GM12872 (cell line): ENCODE results near the gene OPRM1.

Experiments
- TF ChIP-seq, protein P1 (sequence below): IDR thresholded peaks from 3 replicates; pipeline ENCODE4 v1.5.1; 2011; ENCODE audit warnings: low read depth, mild to moderate bottlenecking, low read length, moderate library complexity; ENCODE audit not compliant: insufficient read depth

The OPRM1 gene

DNA sequence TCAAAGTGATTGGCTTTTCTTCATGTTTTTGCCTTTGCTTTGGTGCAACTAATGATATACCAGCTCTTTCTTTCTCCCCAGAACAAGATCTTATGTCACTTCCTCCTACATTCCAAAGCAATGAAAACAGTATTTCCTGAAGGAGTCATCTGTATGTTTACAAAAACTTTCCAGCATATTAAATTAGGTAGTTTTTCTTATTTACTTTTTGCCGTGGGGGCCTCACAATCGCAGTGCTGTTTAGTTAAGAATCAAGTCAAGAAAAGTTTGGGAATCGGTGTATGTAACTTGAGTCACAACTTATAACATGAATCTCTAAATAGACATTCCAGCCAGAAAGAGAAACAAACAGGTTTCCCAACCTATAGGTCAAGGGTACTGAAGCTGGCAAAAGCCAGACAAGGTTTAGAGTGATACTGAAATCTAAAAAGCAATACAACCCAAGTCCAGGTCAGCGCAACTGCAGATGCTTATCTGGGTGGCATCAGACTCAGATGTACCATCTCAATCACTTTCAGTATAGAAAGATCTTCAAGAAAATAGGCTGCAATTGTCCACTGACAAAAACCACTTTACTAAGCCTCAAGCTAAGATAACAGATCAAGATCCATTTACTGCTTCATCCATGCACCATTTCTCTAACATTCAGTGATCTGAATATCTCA, 253.9 kb downstream of the OPRM1 start:
- TF ChIP-seq, protein P1, sequence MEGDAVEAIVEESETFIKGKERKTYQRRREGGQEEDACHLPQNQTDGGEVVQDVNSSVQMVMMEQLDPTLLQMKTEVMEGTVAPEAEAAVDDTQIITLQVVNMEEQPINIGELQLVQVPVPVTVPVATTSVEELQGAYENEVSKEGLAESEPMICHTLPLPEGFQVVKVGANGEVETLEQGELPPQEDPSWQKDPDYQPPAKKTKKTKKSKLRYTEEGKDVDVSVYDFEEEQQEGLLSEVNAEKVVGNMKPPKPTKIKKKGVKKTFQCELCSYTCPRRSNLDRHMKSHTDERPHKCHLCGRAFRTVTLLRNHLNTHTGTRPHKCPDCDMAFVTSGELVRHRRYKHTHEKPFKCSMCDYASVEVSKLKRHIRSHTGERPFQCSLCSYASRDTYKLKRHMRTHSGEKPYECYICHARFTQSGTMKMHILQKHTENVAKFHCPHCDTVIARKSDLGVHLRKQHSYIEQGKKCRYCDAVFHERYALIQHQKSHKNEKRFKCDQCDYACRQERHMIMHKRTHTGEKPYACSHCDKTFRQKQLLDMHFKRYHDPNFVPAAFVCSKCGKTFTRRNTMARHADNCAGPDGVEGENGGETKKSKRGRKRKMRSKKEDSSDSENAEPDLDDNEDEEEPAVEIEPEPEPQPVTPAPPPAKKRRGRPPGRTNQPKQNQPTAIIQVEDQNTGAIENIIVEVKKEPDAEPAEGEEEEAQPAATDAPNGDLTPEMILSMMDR = no peak

DNA sequence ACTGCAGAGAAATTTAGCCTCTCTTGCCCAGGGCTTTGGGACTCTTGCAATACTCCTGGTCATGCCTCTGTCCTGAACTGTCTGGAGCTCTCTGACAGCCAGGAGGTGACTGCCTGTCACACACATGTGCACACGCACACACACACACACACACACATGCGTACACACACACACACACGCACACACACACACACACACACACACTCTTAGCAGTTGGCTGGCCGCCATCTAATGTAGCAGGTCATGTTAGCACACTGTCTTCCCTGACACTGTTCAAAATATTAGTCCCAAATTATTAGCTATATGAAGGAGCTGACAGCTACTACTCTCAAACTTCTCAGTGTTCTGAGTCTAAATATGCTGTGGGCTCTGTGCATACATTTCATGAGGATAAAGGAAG, 256.7 kb downstream of the OPRM1 start:
- TF ChIP-seq, protein P1 = no peak
